HG03342 (cell line): Measurements from ENCODE around the gene EFCAB12.

Source experiments
- ATAC-seq: cut with Tn5 transposase; IDR thresholded peaks from one replicate; pipeline ENCODE4 v1.9.1; 2021; ENCODE audit warnings: mild to moderate bottlenecking, moderate library complexity; ENCODE audit not compliant: unreplicated experiment

The EFCAB12 gene

DNA sequence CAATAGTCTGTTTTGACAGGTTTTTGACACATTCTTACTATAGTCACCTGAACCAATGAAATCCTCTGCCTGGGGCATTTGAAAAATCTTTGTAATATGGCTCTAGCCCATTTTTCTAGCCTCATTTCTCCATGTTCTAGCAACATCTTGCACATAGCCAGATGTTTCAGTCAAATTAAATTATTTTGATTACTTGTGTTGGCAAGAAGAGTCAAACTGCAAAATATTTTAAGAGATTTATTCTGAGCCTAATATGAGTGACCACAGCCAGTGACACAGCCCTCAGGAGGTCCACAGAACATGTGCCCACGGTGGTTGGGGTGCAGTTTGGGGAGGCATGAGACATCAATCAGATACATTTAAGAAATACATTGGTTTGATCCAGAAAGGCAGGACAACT lies 18.5 kb upstream of the EFCAB12 start:
- no peak for ATAC-seq

DNA sequence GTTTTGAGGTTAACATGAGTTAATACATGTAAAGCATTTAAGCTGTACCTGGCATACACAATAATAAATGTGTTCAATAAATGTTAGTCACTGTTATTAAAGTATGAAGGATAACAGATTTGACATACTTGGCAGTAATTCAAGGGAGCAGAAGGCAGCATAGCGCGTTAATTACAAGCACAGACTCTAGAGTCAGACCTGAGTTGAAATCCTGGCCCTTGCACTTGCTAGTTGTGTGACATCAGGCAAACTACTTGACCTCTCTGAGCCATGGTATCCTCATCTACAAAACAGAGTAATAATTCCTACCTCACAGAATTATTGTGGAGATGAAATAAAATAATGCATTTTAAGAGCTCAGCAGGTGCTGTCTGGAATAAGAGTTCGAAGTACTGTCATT lies 17.0 kb upstream of the EFCAB12 start:
- ATAC-seq: no peak

GRCh38 chr3:129442947-129443346 lies 14.5 kb upstream of the EFCAB12 start:
- no peak for ATAC-seq

DNA sequence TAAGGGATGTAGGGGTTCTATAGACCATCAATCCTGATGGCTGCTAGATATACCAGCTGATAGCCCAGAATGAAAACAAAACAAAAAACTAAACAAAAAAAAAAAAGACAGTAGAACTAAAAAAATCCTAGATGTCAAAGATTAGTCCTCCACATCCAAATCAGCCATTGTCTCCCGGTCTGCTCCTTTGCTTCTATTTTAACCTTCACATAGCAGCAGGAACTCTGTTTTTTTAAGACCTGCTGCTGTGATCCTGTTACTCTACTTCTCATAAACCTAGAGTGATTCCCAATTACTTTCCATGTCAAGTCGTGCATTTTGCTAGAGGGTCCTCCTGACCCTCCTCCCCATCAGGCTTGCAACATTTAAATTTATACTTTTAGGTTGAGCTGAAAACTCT lies 14.1 kb upstream of the EFCAB12 start:
- ATAC-seq: no peak

DNA sequence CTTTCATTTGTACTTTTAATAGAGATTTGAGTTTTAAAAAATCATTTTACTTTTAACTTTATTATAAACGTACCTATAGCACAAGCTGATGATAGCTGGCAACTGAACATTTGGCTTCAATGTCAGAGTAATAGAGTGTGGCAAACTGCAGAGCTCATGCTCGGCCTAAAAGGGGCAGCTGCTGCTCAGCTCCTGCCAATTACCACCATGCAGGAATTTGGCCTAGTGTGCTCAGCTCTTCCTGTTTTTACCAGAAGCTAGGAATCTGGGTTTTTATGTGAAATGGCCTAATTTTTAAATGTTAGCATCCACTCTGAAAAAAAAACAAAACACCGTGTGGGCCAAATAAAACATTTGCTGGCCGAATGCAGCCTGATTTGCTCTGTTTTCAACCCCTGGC lies 13.3 kb upstream of the EFCAB12 start:
- no peak for ATAC-seq

DNA sequence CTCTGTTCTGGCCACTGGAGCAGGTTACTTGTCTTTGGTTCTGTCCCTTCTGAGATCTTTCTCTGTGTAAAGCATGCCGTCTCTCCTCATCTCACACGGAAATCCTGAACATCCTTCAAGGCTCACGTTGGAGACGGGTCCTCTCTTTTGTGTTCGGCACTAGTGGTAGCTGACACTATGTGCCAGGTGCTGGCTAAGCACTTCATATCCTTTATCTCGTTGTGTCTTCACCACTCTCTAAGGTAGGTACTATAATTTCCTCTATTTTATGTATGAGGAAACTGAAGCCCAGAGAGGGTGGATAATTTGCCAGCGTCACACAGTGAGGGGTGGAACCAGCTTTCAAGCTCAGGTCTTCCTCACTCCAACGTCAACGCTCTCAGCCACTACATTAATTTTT lies 12.8 kb upstream of the EFCAB12 start:
- ATAC-seq: no peak

DNA sequence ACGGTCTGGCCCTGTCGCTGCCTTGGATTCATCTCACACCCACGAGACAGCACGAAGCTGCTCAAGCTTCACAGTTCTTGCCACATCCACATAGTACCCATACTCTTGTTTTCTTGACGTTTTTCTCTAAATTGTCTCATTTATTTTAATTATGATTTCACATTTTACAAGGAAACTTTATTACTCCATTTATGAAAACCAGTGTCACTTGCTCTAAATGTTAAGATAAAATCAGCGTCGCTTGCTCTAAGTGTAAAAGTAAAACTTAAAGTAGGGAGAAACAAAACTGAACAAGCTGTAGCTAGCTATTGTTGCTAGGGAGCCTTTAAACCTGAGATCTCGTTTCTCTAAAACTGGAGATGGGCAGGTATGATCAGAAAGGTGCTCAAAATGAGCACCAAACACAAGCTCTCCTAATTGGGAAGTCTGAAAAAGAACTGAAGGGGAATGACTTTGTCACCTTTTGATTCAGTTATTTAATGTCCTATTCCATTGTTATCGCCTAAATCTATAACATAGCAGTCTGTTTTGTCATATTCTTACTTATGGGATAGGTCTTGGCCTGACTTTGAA lies 12.3 kb upstream of the EFCAB12 start:
- no peak for ATAC-seq

- ATAC-seq: peak; percentile 89
These were observed 11.6 kb upstream of the EFCAB12 start, which contains the start of the genes IFT122 and MBD4 for GRCh38 chr3:129439817-129440617. TSS of gene IFT122 (plus strand) at chr3:129440224. CDS start at chr3:129440331, 107 bp downstream. TSS of gene MBD4 (minus strand) at chr3:129439948. CDS start at chr3:129439833, 115 bp downstream.

DNA sequence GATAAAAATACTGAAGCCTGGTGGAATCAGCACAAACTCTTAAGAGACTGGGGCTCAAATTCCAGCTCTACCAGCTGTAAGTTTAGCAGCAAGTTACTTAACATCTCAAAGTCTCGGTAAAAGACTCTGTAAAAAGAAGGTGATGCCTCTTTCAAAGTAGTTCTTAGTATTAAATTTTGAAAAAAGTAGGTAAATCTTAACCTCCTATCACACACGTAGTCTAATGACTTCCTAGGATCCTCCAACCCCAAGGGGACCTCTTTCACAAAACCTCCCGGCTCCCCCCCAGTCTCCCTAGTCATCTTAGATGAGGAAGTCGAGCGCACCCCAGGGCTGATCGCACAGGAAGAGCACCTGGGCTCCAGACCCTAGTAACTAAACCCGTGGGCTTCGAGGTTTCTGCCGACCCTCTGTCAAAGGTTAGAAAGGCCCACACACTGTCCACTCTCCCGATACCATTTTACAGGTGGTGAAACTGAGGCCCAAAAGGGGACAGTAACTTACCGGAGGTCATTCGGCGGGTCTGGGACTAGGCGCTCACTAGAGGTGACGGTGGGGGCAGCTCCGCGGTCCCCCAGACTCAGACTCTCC lies 10.9 kb upstream of the EFCAB12 start:
- ATAC-seq: peak; percentile 22

DNA sequence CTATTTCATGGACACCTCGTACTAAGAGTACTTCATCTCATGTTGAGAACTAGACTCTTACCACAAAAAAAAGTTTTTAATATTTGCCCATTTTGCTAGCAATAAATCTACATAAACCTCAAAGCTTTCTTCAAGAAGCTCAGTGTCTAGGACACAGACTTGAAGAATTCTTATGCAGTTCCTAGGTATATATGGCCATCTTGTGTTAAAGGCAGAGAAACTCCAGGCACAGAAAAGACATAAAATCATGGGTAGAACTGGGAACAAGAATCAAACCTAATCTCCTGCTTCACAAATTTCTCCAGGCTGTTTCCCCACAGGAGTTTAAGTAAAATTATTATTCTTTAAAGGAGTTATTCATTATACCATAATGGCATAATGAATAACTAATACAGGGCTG lies 6.9 kb upstream of the EFCAB12 start:
- ATAC-seq: no peak

DNA sequence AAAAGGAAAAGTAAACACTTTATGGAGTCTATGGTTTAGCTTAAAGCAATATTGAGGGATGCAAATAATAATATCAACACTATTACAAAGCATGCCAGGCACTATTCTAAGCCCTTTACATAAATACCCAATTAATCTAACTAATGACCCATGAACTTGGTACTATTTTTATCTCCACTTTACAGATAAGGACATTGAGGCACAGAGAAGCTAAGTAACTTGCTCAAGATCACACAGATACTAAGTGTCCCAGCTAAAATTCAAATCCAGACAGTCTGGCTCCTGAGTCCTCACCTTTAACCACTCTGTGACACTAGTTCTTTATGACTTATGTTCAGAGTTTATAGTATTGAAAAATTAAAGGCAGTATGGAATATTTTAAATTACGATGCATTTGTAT lies 5.7 kb upstream of the EFCAB12 start:
- ATAC-seq: no peak

- ATAC-seq: no peak
These were observed 5.1 kb upstream of the EFCAB12 start for GRCh38 chr3:129433565-129433964.

DNA sequence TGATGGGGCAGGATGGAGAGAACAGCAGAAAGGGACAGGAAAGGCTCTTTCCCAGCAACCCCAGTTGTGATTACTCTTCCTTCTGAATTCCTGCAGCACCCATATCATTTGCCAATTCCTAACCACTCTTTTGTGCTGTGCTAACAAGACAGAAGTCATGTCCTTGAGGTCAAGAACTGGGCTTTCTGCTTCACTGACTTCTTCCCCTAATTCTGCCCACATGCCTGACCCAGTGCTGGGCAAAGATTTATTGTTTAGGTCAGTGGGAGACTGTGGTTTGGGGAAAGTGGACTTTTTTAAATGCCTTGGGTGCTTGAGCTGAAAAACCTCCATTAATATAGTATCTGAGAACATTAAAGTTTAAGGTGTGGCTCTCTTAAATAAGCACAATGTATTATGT lies 4.2 kb upstream of the EFCAB12 start:
- no peak for ATAC-seq

GRCh38 chr3:129432036-129432435 lies 3.6 kb upstream of the EFCAB12 start:
- ATAC-seq: no peak

GRCh38 chr3:129429602-129430001 lies 1.2 kb upstream of the EFCAB12 start:
- no peak for ATAC-seq

- ATAC-seq: no peak
These were observed 630 bp upstream of the EFCAB12 start for GRCh38 chr3:129429080-129429451.

- no peak for ATAC-seq
These were observed 445 bp downstream of the EFCAB12 start for GRCh38 chr3:129428007-129428375.

GRCh38 chr3:129425619-129426018 lies 2.8 kb downstream of the EFCAB12 start:
- no peak for ATAC-seq

DNA sequence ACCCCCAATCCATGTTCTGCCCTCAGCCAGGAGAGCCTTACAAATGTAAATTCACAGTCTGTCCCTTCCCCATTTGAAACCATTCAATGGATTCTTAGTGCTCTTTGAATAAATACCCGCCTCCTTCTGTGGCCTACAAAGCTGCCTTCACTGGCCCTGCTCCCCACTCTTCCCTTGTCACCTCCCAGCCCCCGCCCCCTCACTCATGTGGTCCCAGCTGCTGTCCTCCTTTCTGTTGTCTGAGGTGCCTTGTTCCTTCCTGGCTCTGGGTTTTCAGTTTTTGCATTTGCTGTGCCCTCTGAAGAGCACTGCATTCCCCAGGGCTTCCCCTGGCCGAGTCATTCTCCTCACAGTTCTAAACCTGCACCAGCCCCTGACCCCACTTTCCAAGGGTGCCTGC lies 3.2 kb downstream of the EFCAB12 start:
- no peak for ATAC-seq

DNA sequence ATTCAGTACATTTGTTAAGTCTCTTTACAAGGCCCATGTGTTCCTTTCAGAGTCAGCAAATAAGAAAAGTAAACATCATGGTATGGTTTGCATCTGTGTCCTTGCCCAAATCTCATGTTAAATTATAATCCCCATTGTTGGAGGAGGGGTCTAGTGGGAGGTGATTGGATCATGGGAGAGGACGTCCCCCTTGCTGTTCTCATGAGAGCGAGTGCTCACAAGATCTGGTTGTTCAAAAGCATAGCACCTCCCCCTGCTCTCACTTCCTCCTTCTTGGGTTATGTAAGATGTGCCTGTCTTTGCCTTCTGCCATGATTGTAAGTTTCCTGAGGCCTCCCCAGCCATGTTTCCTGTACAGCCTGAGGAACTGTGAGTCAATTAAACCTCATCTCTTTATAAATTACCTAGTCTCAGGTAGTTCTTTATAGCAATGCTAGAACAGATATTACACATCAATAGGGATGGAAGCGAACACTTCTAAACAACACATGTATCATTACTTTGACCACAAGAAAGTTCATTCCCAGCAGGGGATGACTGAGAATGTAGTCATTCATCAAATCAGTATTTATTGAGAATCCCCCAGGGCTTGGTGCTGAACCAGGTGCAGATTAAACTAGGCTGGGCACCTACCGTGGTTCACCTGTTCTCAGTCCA lies 4.1 kb downstream of the EFCAB12 start:
- ATAC-seq: peak; percentile 70

DNA sequence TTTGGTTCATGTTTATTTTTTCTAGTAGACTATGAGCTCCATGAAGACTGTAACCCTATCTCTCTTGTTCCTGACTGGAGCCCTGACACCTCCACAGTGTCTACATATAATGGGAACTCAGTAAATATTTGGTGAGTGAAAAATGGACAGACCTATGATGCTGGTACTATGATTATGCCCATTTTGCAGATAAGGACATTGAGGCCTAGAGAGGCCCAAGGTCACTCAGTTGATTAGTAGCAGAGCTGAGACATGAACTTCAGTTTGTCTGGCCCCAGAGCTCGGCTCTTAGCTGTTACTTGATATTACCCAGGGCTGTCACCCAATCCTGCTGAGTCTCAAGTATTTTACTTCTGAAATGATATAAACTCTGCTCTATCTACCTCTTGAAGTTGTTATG lies 5.5 kb downstream of the EFCAB12 start:
- ATAC-seq: no peak
